Measurements from ENCODE around the gene SLC1A2.

SLC1A2 gene

DNA sequence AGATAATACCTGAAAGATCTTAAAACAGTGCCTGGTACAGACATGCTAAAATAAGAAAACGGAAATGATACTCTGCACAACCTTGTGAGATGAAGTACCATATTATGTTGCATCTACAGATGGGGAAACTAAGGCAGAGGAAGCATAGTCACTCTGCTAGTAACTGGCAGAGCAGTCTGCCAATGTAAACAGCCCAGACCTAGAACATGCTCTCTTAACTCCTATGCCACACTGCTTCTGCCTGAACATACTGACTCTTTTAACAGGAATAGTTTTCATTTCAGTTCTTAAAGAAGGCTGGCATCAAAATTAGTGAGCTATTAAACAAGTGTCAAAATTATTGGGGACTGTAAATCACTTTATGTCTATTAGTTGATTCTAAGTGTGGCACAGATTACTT, 180.5 kb downstream of the SLC1A2 start:
- H2AFZ ChIP-seq (ENCODE audit: low read depth, low read length, severe bottlenecking): no peak overlapping the region
- H3K36me3 ChIP-seq (ENCODE audit: low read length): no peaks in the 10 kb centered on the region

DNA sequence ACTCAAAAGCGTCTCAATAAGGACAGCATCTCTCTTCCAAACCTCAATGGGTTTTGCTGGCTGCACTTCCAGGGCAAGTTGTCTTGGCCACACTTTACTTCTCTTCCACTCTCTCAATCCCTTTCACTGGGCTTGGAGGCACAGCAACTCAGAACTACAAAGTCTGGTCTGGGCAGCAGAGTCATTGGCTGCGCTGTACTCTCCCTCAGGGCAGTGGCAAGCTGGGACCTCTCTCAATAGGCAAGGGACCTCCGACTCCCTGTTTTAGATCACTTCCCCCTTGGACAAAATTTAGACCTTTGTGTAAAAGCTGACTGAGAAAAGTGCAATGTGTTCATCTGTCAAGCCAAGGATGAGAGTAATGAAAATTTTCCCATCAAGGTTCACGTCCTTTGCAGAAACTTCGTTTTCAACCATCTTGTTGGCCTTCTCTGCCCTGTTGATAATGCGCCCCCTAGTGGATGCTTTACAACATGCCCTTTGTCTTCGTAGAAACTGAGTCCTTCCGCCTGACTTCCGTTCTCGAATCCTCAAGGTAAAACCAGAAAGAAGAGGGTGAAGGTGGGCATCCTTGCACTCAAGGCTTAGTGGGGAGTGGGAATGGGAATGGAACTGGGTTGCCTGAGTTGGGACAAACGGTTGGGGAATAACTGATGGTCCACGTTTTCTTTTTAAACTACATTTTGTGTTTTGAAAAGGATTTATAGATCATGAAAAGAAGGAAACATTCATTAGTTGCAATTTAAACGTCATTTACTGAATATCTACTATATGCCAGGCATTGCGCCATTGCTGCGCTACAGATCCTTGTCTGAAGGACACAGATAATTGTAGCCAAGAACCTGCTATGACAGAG, 181.3 kb downstream of the SLC1A2 start:
- no peaks in the 10 kb centered on the region for H3F3A ChIP-seq (ENCODE audit: insufficient read depth)

More for the DNA sequence above, 180.5 kb downstream of the SLC1A2 start:
- Histone ChIP-seq H3K9me3 (ENCODE audit: insufficient read depth, low read length) (no peaks in the 10 kb centered on the region), H3K79me2 (ENCODE audit: insufficient read depth, low read length) (no peaks in the 10 kb centered on the region), H3K9ac (ENCODE audit: low read length) (no peak overlapping the region), H4K20me1 (ENCODE audit: low read depth, low read length) (no peaks in the 10 kb centered on the region), H3K4me3 (ENCODE audit: insufficient read depth, low read length, poor library complexity, severe bottlenecking) (no peak overlapping the region), H3K9me2 (replicated peaks; ENCODE audit: insufficient read depth, low read length) (no peaks in the 10 kb centered on the region), H3K27me3 (ENCODE audit: low read length) (no peaks in the 10 kb centered on the region), H3F3A (ENCODE audit: insufficient read depth) (no peaks in the 10 kb centered on the region), H3K4me2 (ENCODE audit: low read depth, low read length, poor library complexity, severe bottlenecking) (no peak overlapping the region), H3K27ac (ENCODE audit: low read depth, low read length) (no peak overlapping the region)
- no peak for TF ChIP-seq EZH2phosphoT487 (conservative IDR thresholded peaks at IDR 0.05; ENCODE audit: low read length)
- TF ChIP-seq, protein P1, sequence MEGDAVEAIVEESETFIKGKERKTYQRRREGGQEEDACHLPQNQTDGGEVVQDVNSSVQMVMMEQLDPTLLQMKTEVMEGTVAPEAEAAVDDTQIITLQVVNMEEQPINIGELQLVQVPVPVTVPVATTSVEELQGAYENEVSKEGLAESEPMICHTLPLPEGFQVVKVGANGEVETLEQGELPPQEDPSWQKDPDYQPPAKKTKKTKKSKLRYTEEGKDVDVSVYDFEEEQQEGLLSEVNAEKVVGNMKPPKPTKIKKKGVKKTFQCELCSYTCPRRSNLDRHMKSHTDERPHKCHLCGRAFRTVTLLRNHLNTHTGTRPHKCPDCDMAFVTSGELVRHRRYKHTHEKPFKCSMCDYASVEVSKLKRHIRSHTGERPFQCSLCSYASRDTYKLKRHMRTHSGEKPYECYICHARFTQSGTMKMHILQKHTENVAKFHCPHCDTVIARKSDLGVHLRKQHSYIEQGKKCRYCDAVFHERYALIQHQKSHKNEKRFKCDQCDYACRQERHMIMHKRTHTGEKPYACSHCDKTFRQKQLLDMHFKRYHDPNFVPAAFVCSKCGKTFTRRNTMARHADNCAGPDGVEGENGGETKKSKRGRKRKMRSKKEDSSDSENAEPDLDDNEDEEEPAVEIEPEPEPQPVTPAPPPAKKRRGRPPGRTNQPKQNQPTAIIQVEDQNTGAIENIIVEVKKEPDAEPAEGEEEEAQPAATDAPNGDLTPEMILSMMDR (IDR thresholded peaks at IDR 0.05; ENCODE audit: insufficient read depth, low read length, poor library complexity, severe bottlenecking): no peak

DNA sequence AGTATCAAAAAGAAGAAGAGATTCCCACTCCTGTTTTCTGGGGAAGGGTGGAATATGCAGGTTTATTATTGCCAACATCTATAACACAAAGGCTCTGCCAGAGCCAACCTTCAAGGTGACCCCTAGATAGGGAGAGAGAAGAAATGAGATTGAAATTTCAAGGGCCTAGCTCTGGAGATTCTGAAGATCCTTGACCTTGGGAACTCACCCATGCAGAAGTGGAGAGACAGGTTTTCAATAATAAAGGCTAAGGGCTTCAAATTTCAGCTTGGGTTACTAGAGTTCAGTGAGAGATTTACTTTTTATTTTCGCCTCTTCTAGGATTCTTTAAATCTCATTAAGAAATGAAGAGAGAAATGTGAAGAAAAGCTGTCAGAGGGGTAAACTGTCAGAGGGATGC, 182.0 kb downstream of the SLC1A2 start:
- Histone ChIP-seq H3K9ac (ENCODE audit: low read length) (no peak overlapping the region), H3K4me2 (ENCODE audit: low read depth, low read length, poor library complexity, severe bottlenecking) (no peak overlapping the region), H3K4me3 (ENCODE audit: insufficient read depth, low read length, poor library complexity, severe bottlenecking) (no peak overlapping the region), H2AFZ (ENCODE audit: low read depth, low read length, severe bottlenecking) (no peak overlapping the region), H3K79me2 (ENCODE audit: insufficient read depth, low read length) (no peaks in the 10 kb centered on the region), H4K20me1 (ENCODE audit: low read depth, low read length) (no peaks in the 10 kb centered on the region), H3K9me2 (replicated peaks; ENCODE audit: insufficient read depth, low read length) (no peaks in the 10 kb centered on the region), H3K27ac (ENCODE audit: low read depth, low read length) (no peak overlapping the region), H3F3A (ENCODE audit: insufficient read depth) (no peaks in the 10 kb centered on the region), H3K36me3 (ENCODE audit: low read length) (no peaks in the 10 kb centered on the region), H3K9me3 (ENCODE audit: insufficient read depth, low read length) (no peaks in the 10 kb centered on the region), H3K27me3 (ENCODE audit: low read length) (no peaks in the 10 kb centered on the region)
- TF ChIP-seq, protein P1 (IDR thresholded peaks at IDR 0.05; ENCODE audit: insufficient read depth, low read length, poor library complexity, severe bottlenecking): no peak
- no peak for TF ChIP-seq EZH2phosphoT487 (conservative IDR thresholded peaks at IDR 0.05; ENCODE audit: low read length)

More for the DNA sequence above, 181.3 kb downstream of the SLC1A2 start:
- no peak overlapping the region for H3K9ac ChIP-seq (ENCODE audit: low read length)
- no peaks in the 10 kb centered on the region for H3K27me3 ChIP-seq (ENCODE audit: low read length)
- H3K79me2 ChIP-seq (ENCODE audit: insufficient read depth, low read length): no peaks in the 10 kb centered on the region
- peak overlapping the region; percentile 47 for H2AFZ ChIP-seq (ENCODE audit: low read depth, low read length, severe bottlenecking)
- no peaks in the 10 kb centered on the region for H3K9me2 ChIP-seq (replicated peaks; ENCODE audit: insufficient read depth, low read length)
- TF ChIP-seq, protein P1 (IDR thresholded peaks at IDR 0.05; ENCODE audit: insufficient read depth, low read length, poor library complexity, severe bottlenecking): peak; percentile 79
- TF ChIP-seq EZH2phosphoT487 (conservative IDR thresholded peaks at IDR 0.05; ENCODE audit: low read length): no peak
- no peak overlapping the region for H3K27ac ChIP-seq (ENCODE audit: low read depth, low read length)
- H3K4me2 ChIP-seq (ENCODE audit: low read depth, low read length, poor library complexity, severe bottlenecking): no peak overlapping the region
- H3K4me3 ChIP-seq (ENCODE audit: insufficient read depth, low read length, poor library complexity, severe bottlenecking): no peak overlapping the region
- no peaks in the 10 kb centered on the region for H3K9me3 ChIP-seq (ENCODE audit: insufficient read depth, low read length)
- H4K20me1 ChIP-seq (ENCODE audit: low read depth, low read length): no peaks in the 10 kb centered on the region
- no peaks in the 10 kb centered on the region for H3K36me3 ChIP-seq (ENCODE audit: low read length)
